Cardiac fibroblast (primary cell): ENCODE data around the gene NANS.
"Not testable (repeated sequence)": the region's sequence is repeated elsewhere in the genome, so short reads cannot be mapped to it uniquely, and the experiment has no call there.

Source experiments
- DNase-seq, 2 donors: peaks; one replicate each; pipeline versions ENCODE4 v3.0.0 to v3.0.0-alpha.2; 2010; ENCODE audit warnings: low read depth in 2 of 2
- H3K4me3 ChIP-seq, 2 donors: replicated peaks in 1 of 2; 1 replicate in 1 of 2; 2 replicates in 1 of 2; pipeline ENCODE4 v1.5.1; 2011; ENCODE audit warnings: low read depth in 2 of 2, low read length in 2 of 2, mild to moderate bottlenecking in 2 of 2, moderate library complexity in 1 of 2
- CTCF ChIP-seq: IDR thresholded peaks from one replicate; pipeline ENCODE4 v1.5.1; 2011; ENCODE audit warnings: low read depth, mild to moderate bottlenecking, low read length, inconsistent platforms

Gene NANS

GRCh38 chr9:98011122-98011521 is 45.4 kb upstream of the NANS start:
- no peak for DNase-seq
- no peak for TF ChIP-seq CTCF
- H3K4me3 ChIP-seq = no peak overlapping the region

- no peak for TF ChIP-seq CTCF
- no peak overlapping the region for H3K4me3 ChIP-seq
- no peak for DNase-seq
These were observed 40.3 kb upstream of the NANS start for GRCh38 chr9:98016137-98016680.

GRCh38 chr9:98017306-98017705 is 39.2 kb upstream of the NANS start:
- TF ChIP-seq CTCF = no peak
- DNase-seq = no peak
- H3K4me3 ChIP-seq = no peak overlapping the region

- no peak for TF ChIP-seq CTCF
- no peak for DNase-seq
- no peak overlapping the region for H3K4me3 ChIP-seq
These were observed 38.2 kb upstream of the NANS start for GRCh38 chr9:98018347-98018746.

- no peak for DNase-seq
- TF ChIP-seq CTCF = no peak
- no peak overlapping the region for H3K4me3 ChIP-seq
These were observed 37.4 kb upstream of the NANS start for GRCh38 chr9:98019098-98019497.

GRCh38 chr9:98019869-98020268 is 36.7 kb upstream of the NANS start:
- not testable (repeated sequence) for H3K4me3 ChIP-seq, DNase-seq

GRCh38 chr9:98020476-98021145 is 35.9 kb upstream of the NANS start:
- no peak overlapping the region for H3K4me3 ChIP-seq
- DNase-seq = no peak
- TF ChIP-seq CTCF = no peak
